ENCODE measurements around the gene NINJ1.

Gene NINJ1

DNA sequence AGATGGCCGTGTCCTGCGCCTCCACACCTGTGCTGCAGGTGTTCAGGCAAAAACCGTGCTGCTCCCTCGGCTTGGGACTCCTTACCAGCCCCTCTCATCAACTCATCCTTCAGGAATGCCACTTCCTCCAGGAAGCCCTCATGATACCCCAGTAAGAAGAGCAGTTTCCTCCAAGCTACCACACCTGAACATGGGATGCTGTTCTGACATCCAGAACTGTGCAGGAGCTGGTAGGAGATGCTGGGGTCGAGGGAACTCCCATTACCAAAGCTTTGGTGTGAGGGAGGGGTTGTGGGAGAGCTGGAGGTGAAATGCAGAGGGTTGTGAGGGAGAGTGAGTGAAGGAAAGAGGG is 19.1 kb downstream of the NINJ1 start:
- no peaks in the 10 kb centered on the region for H3K27me3 ChIP-seq (ENCODE audit: low read depth, low read length)
- peaks cover 7 to 36% of the 10 kb centered on the region in 2 donors for H3K36me3 ChIP-seq (ENCODE audit: control insufficient read depth in 1 of 2, insufficient read depth in 2 of 2, low read length in 2 of 2)
- no peaks in the 10 kb centered on the region for H3K9me3 ChIP-seq (ENCODE audit: control insufficient read depth in 1 of 2, low read length in 2 of 2)
- H3K27ac ChIP-seq (ENCODE audit: low read length), result no peak overlapping the region
- peaks cover 4 to 7% of the 10 kb centered on the region in 2 donors for H3K4me1 ChIP-seq (ENCODE audit: control insufficient read depth in 1 of 2, insufficient read depth in 2 of 2, low read length in 2 of 2)
- no peak overlapping the region for H3K4me3 ChIP-seq (ENCODE audit: low read depth in 1 of 2, low read length in 2 of 2)

DNA sequence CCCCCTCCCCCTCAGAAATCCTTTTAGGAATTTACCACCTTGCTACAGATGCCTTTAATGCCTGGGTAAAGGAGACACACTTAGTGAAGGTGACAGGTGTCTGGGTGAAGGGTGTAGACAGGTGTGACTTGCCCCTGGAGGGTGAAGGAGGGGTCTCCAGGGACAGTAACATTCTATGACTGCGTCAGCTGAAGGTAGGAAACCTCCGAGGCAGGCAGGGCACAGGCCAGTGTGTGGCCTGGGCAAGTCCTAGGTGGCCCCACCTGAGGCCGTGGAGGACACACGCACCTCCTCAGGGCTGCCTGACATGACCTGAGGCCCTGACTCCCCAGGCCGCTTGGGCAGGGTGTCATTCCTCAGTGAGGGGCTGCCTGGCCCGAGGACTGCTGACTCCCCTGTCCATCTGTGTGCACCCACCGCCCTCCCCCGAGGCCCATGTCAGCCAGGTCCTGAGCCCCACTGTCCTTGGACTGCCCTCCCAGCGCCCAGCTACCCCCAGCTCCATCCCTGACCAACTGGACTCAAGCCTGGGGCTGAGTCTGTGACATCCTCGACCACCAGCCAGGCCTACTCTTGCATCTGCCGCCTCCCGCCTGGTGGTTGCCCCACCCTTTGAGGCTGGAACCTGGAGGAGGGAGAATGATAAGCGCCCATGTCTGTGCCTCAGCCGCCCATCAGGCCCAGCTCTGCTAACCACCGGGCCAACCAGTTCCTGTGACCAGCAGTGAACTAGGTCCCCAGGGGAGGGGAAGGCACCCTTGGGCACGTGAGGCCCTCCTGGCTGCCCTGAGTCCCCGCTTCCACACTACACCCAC is 19.7 kb downstream of the NINJ1 start:
- Histone ChIP-seq H3K4me1 (ENCODE audit: control insufficient read depth in 1 of 2, insufficient read depth in 2 of 2, low read length in 2 of 2) (peaks cover under 1 to 2% of the 10 kb centered on the region in 2 donors), H3K27me3 (ENCODE audit: low read depth, low read length) (no peaks in the 10 kb centered on the region), H3K36me3 (ENCODE audit: control insufficient read depth in 1 of 2, insufficient read depth in 2 of 2, low read length in 2 of 2) (peaks cover 7 to 36% of the 10 kb centered on the region in 2 donors), H3K4me3 (ENCODE audit: low read depth in 1 of 2, low read length in 2 of 2) (no peak overlapping the region), H3K9me3 (ENCODE audit: control insufficient read depth in 1 of 2, low read length in 2 of 2) (no peaks in the 10 kb centered on the region), H3K27ac (ENCODE audit: low read length) (no peak overlapping the region)

DNA sequence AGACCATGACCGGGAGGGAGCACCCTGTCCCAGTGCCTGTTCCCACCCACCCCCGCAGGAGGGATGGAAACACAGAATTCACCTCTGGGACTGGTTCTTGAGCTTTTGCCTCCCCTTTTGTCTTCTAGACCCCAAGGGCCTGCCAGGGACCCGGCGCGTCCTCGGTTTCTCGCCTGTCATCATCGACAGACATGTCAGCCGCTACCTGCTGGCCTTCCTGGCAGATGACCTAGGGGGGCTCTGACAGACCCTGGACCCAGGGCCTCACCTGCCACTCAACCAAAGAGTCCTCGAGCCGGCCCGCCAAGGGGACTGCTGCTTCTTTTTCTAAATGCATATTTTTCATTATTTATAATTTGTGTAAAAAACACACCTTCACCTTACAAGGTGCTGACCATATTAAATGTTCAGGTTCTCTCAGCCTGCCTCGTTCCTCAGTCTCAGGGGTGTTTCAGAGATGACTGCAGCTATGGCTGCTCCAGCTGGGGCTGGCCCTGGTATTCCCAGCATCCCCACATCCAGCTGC is 21.1 kb downstream of the NINJ1 start:
- no peaks in the 10 kb centered on the region for H3K27me3 ChIP-seq (ENCODE audit: low read depth, low read length)
- H3K4me3 ChIP-seq (ENCODE audit: low read depth in 1 of 2, low read length in 2 of 2), result no peak overlapping the region
- peaks cover 7 to 44% of the 10 kb centered on the region in 2 donors for H3K36me3 ChIP-seq (ENCODE audit: control insufficient read depth in 1 of 2, insufficient read depth in 2 of 2, low read length in 2 of 2)
- no peak overlapping the region for H3K27ac ChIP-seq (ENCODE audit: low read length)
- H3K9me3 ChIP-seq (ENCODE audit: control insufficient read depth in 1 of 2, low read length in 2 of 2), result no peaks in the 10 kb centered on the region
- no peaks in the 10 kb centered on the region for H3K4me1 ChIP-seq (ENCODE audit: control insufficient read depth in 1 of 2, insufficient read depth in 2 of 2, low read length in 2 of 2)

DNA sequence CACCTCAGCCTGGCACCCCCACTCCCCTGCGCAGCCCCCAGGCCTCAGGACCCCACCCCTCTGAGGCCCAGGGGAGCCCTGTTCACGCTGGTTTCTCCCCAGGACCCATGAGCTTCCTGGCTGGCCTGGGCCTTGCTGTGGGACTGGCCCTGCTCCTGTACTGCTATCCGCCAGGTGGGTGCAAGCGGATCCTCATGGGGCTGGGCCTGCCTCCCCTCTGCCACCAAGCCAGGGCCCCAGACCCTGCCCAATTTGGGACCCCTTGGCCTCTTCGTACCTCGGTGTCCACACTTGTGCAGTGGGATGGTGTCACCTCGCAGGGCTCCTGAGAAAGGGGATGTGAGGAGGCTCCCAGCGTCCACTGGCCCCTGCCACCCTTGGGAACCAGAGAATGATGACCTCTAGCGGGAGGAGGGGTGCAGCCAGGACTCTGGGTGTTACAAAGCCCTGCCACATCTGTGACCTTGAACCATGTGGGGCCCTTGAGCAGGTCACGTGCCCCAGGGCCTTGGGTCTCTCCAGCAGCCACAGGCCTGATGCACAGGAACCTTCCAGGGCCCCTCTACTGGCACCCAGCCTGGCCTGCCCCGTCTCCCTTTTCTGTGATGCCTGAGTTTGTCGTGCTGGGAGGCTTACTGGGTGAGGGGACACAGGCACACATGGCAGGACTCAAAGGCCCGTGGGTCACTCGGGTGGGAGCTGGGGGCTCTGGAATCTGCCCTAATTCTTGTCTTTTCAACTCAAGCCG is 21.8 kb downstream of the NINJ1 start:
- Histone ChIP-seq H3K27ac (ENCODE audit: low read length) (no peak overlapping the region), H3K4me1 (ENCODE audit: control insufficient read depth in 1 of 2, insufficient read depth in 2 of 2, low read length in 2 of 2) (no peaks in the 10 kb centered on the region), H3K27me3 (ENCODE audit: low read depth, low read length) (no peaks in the 10 kb centered on the region), H3K9me3 (ENCODE audit: control insufficient read depth in 1 of 2, low read length in 2 of 2) (no peaks in the 10 kb centered on the region), H3K36me3 (ENCODE audit: control insufficient read depth in 1 of 2, insufficient read depth in 2 of 2, low read length in 2 of 2) (peaks cover 7 to 46% of the 10 kb centered on the region in 2 donors), H3K4me3 (ENCODE audit: low read depth in 1 of 2, low read length in 2 of 2) (no peak overlapping the region)

DNA sequence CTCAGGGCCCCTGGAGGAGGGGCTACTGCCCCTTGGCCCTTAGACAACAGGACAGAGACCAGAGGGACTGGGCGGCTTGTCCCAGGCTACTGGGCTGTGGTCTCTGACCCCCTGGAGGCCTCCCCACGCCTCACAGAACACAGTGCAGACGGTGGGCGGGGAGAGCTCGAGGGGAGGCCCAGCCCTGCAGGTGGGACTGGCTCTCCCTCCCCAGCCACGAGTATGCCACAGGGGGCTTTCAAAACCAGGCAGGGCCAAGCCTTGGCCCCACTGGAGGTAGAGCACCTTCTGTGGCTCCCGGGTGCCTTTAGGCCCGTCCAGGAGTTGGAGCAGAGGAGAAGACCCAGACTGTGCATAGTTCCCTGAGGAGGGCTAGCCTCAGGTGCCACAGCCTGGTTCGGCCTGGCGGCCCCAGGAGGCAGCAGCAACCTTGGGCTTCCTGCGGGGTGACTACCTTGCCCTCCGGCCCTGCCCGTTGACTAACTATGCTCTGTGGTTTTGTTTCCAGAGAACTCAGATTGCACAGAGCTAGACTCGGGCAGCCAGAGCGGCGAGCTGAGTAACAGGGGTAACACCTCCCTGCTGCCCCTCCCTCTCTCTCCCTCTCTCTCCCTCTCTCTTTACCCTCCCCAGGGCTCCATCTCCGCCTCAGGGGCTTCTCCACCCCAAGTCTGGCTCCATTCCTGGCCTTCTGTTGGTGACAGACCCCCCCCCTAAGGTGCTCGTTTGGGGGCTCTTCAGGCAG is 22.5 kb downstream of the NINJ1 start:
- H3K9me3 ChIP-seq (ENCODE audit: control insufficient read depth in 1 of 2, low read length in 2 of 2), result no peaks in the 10 kb centered on the region
- H3K27ac ChIP-seq (ENCODE audit: low read length), result no peak overlapping the region
- no peak overlapping the region for H3K4me3 ChIP-seq (ENCODE audit: low read depth in 1 of 2, low read length in 2 of 2)
- H3K4me1 ChIP-seq (ENCODE audit: control insufficient read depth in 1 of 2, insufficient read depth in 2 of 2, low read length in 2 of 2), result no peaks in the 10 kb centered on the region
- no peaks in the 10 kb centered on the region for H3K27me3 ChIP-seq (ENCODE audit: low read depth, low read length)
- peaks cover 7 to 46% of the 10 kb centered on the region in 2 donors for H3K36me3 ChIP-seq (ENCODE audit: control insufficient read depth in 1 of 2, insufficient read depth in 2 of 2, low read length in 2 of 2)

DNA sequence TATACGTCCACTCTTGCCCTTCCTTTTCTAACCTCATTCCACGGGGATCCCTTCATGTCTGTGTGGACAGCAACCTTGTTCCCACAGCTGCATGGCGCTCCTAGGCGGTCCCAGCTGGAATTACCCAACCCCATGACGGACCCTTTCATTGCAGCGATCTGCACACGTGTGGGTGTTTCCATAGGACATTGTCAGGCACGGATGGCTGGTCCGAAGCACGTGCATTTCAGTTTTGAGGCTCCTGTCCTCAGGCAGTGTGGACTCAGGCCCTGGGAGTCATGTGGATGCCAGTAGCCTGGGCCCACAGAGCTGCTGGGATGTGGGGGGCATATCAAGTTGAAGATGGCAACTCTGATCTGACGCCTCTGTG is 23.1 kb downstream of the NINJ1 start:
- no peaks in the 10 kb centered on the region for H3K27me3 ChIP-seq (ENCODE audit: low read depth, low read length)
- H3K4me1 ChIP-seq (ENCODE audit: control insufficient read depth in 1 of 2, insufficient read depth in 2 of 2, low read length in 2 of 2), result no peaks in the 10 kb centered on the region
- peaks cover 7 to 46% of the 10 kb centered on the region in 2 donors for H3K36me3 ChIP-seq (ENCODE audit: control insufficient read depth in 1 of 2, insufficient read depth in 2 of 2, low read length in 2 of 2)
- H3K9me3 ChIP-seq (ENCODE audit: control insufficient read depth in 1 of 2, low read length in 2 of 2), result no peaks in the 10 kb centered on the region
- no peak overlapping the region for H3K4me3 ChIP-seq (ENCODE audit: low read depth in 1 of 2, low read length in 2 of 2)
- H3K27ac ChIP-seq (ENCODE audit: low read length), result no peak overlapping the region

DNA sequence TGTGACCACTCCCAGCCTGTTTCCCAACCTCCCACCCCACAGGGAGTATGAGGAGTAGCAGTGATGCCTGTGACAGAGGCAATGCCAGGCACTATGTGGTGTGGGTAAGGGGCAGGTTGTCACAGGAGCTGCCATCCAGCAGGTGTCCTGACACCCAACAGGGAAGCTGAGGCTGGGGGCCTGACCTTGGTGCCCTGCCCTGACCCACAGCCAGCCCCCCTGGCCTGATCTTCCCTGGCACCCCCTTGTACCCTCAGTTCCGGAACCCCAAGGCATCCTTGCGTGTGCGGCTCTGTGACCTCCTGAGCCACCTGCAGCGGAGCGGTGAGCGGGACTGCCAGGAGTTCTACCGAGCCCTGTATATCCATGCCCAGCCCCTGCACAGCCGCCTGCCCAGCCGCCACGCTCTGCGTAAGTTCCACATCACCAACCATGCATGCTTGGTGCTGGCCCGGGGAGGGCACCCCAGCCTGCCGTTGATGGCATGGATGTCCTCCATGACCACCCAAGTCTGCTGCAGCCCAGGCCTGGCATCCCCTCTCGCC is 23.7 kb downstream of the NINJ1 start:
- Histone ChIP-seq H3K27ac (ENCODE audit: low read length) (no peak overlapping the region), H3K36me3 (ENCODE audit: control insufficient read depth in 1 of 2, insufficient read depth in 2 of 2, low read length in 2 of 2) (peaks cover 7 to 46% of the 10 kb centered on the region in 2 donors)

DNA sequence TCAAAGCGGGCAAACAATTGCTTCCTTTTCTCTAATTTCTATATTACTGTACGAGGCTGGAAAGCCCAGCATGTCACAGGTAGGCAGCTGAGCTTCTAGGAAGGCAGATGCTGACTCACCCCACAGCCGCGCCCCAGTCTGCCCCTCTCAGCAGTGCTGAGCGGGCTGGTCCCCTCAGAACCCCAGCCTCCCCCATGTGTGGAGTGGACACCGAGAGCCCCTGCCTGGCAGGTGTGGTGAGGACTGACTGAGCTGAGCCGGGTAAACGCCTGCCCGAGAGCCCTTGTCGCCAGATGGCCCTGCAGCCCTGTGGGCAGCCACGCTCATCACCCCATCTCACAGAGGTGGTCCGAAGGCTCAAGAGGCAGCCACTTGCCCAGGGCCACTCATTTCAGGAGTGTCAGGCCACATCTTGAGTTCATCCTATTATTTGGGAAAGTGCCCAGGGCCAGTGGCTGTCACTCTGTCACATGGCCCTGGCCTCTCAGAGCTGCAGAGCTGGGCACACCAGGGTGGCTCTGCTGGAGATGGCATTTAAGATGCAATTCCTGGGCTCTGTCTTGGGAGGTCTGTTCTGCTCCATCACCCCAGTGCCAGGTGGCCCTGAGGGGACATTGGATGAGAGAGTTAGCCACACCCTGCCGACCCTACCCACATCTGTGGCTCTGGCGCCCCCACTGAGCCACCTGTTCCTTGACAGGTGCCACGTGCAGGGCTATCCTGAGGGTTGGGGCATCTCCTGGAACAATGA is 25.6 kb downstream of the NINJ1 start:
- peaks cover 0 to 7% of the 10 kb centered on the region in 2 donors for H3K9me3 ChIP-seq (ENCODE audit: control insufficient read depth in 1 of 2, low read length in 2 of 2)
- H3K4me1 ChIP-seq (ENCODE audit: control insufficient read depth in 1 of 2, insufficient read depth in 2 of 2, low read length in 2 of 2), result no peaks in the 10 kb centered on the region
- H3K27ac ChIP-seq (ENCODE audit: low read length), result no peak overlapping the region
- H3K27me3 ChIP-seq (ENCODE audit: low read depth, low read length), result no peaks in the 10 kb centered on the region
- peaks cover 4 to 41% of the 10 kb centered on the region in 2 donors for H3K36me3 ChIP-seq (ENCODE audit: control insufficient read depth in 1 of 2, insufficient read depth in 2 of 2, low read length in 2 of 2)
- H3K4me3 ChIP-seq (ENCODE audit: low read depth in 1 of 2, low read length in 2 of 2), result no peak overlapping the region

More for the DNA sequence above, 23.7 kb downstream of the NINJ1 start:
- H3K9me3 ChIP-seq (ENCODE audit: control insufficient read depth in 1 of 2, low read length in 2 of 2), result no peaks in the 10 kb centered on the region
- H3K4me1 ChIP-seq (ENCODE audit: control insufficient read depth in 1 of 2, insufficient read depth in 2 of 2, low read length in 2 of 2), result no peaks in the 10 kb centered on the region
- no peaks in the 10 kb centered on the region for H3K27me3 ChIP-seq (ENCODE audit: low read depth, low read length)
- H3K4me3 ChIP-seq (ENCODE audit: low read depth in 1 of 2, low read length in 2 of 2), result no peak overlapping the region

DNA sequence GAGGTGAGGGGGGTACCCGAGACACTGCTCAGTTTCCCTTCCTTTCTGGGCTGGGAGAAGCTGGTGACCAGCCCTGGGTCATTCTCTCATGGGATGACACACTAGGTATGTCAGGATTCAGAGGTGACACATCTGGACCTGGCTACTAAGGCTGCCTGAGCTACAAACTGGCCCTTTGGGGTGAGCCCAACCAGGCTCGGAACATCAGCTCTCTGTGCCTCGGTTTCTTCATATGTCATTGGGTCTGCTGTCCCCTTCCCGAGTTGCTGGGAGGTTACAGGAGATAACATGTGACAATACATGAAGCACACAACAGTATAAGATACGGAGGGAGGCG is 26.3 kb downstream of the NINJ1 start:
- Histone ChIP-seq H3K36me3 (ENCODE audit: control insufficient read depth in 1 of 2, insufficient read depth in 2 of 2, low read length in 2 of 2) (peaks cover 0 to 34% of the 10 kb centered on the region in 2 donors), H3K27ac (ENCODE audit: low read length) (no peak overlapping the region), H3K27me3 (ENCODE audit: low read depth, low read length) (no peaks in the 10 kb centered on the region), H3K4me3 (ENCODE audit: low read depth in 1 of 2, low read length in 2 of 2) (no peak overlapping the region), H3K4me1 (ENCODE audit: control insufficient read depth in 1 of 2, insufficient read depth in 2 of 2, low read length in 2 of 2) (no peaks in the 10 kb centered on the region), H3K9me3 (ENCODE audit: control insufficient read depth in 1 of 2, low read length in 2 of 2) (peaks cover 0 to 7% of the 10 kb centered on the region in 2 donors)

DNA sequence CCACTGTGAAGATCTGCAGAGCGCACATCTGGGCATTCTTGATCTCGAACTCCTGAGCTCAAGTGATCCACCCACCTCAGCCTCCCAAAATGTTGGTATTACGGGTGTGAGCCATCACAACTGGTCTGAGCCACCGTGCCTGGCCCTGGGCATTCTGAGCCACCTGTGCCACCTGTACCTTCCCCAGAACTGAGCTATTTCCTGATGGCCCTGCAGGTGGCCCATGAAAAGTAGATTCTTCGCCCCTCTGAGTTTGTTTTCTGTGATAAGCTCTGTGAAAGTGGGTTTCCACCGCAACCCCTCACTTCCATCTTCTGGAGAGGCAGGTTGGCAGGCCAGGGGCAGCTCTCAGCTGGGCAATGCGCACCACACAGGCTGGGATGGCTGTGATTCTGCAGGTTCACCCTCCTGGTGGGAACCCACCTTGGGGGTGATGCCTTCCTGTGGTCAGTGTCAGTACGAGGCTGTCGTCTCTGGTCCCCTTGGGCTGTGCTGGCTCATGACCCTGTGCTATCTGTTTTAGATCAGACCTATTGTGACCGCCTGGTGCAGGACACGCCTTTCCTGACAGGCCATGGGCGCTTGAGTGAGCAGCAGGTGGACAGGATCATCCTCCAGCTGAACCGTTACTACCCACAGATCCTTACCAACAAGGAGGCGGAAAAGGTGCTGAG is 26.8 kb downstream of the NINJ1 start:
- peaks cover 0 to 30% of the 10 kb centered on the region in 2 donors for H3K36me3 ChIP-seq (ENCODE audit: control insufficient read depth in 1 of 2, insufficient read depth in 2 of 2, low read length in 2 of 2)
- no peak overlapping the region for H3K27ac ChIP-seq (ENCODE audit: low read length)
- no peak overlapping the region for H3K4me3 ChIP-seq (ENCODE audit: low read depth in 1 of 2, low read length in 2 of 2)

More for the DNA sequence above, 26.8 kb downstream of the NINJ1 start:
- Histone ChIP-seq H3K4me1 (ENCODE audit: control insufficient read depth in 1 of 2, insufficient read depth in 2 of 2, low read length in 2 of 2) (no peaks in the 10 kb centered on the region), H3K27me3 (ENCODE audit: low read depth, low read length) (no peaks in the 10 kb centered on the region), H3K9me3 (ENCODE audit: control insufficient read depth in 1 of 2, low read length in 2 of 2) (peaks cover 0 to 7% of the 10 kb centered on the region in 2 donors)

All from muscle layer of duodenum (tissue), 2 donors.